ENCODE results near the gene DNAJC27. TPM values are rescaled to one million over a fixed set of nuclear protein-coding genes. Genes with fewer than 3 reads are reported as not detected.

DNAJC27 gene
- total and polyA plus RNA-seq, 2 of the 13 experiments (the other 11 are each of a cell fraction or from before 2014, with no cell fraction given): 3.1 to 3.7 TPM

DNA sequence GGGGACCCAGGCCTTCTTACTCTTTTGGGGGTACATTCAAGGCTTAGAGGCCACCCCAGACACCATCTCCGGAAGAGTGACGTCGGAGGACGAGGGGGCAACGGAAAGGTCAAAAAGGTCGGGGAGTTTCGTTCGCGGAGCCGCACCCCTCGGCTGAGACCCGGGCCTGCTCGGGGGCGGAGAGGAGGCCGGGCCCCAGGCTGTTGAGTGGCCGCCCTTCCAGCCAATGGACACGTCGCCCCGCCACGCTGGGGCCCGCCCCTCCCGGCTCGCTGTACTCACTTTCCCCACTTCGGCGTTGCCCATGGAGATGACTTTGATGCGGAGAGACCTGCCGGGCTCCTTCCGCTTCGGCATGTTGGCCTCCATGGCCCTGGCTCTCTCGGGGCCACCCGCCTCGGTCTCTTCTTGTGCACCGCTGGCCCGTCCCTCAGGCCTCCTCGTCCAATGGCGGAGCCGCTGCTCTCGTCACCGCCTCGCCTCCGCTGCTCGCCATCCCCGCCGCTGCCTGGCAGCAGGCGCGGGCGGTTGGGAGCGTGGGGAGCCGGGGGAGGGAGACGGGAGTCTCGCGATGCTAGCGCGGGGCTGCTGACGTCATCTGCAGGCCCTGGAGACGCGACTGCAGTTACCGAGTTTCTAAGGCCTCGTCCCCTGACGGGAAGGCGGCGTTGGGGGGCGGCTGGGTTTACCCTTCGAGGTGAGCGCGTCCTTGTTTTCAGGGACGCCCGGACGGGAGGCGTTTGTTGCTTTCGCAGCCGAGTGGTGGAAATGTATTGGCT, at the start of gene DNAJC27 (continued):
- TF ChIP-seq, protein P1, sequence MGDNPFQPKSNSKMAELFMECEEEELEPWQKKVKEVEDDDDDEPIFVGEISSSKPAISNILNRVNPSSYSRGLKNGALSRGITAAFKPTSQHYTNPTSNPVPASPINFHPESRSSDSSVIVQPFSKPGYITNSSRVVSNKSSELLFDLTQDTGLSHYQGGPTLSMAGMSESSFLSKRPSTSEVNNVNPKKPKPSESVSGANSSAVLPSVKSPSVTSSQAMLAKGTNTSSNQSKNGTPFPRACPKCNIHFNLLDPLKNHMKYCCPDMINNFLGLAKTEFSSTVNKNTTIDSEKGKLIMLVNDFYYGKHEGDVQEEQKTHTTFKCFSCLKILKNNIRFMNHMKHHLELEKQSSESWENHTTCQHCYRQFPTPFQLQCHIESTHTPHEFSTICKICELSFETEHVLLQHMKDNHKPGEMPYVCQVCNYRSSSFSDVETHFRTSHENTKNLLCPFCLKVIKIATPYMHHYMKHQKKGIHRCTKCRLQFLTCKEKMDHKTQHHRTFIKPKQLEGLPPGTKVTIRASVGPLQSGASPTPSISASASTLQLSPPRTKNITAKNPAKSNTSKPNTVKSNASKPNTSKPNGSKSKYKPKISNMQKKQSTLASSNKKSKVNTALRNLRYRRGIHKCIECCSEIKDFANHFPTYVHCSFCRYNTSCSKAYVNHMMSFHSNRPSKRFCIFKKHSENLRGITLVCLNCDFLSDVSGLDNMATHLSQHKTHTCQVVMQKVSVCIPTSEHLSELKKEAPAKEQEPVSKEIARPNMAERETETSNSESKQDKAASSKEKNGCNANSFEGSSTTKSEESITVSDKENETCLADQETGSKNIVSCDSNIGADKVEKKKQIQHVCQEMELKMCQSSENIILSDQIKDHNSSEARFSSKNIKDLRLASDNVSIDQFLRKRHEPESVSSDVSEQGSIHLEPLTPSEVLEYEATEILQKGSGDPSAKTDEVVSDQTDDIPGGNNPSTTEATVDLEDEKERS (CRISPR knock-in tag; IDR thresholded peaks at IDR 0.05): peak; percentile 95
- TF ChIP-seq CBFB (CRISPR knock-in tag; IDR thresholded peaks at IDR 0.05) (peak; percentile 35), ZBTB1 (CRISPR knock-in tag; IDR thresholded peaks at IDR 0.05; ENCODE audit: borderline replicate concordance) (peak; percentile 70; the same call in 1 of the 2 replicates), ZBTB21 (CRISPR knock-in tag; IDR thresholded peaks at IDR 0.05) (peak; percentile 81), BRD4 (CRISPR knock-in tag; IDR thresholded peaks at IDR 0.05) (peak; percentile 88), ZNF317 (CRISPR knock-in tag; IDR thresholded peaks at IDR 0.05) (peak; percentile 72), ERF (CRISPR knock-in tag; IDR thresholded peaks at IDR 0.05) (peak; percentile 95), RXRB (CRISPR knock-in tag; IDR thresholded peaks at IDR 0.05; ENCODE audit: borderline replicate concordance) (peak; percentile 68), RORA (CRISPR knock-in tag; IDR thresholded peaks at IDR 0.05) (no peak), ZNF766 (CRISPR knock-in tag; IDR thresholded peaks at IDR 0.05; ENCODE audit: borderline replicate concordance) (peak; percentile 52), REL (CRISPR knock-in tag; conservative IDR thresholded peaks at IDR 0.05) (0 out of 2 replicates have a peak, but pooled peaks have one; percentile 10), ZNF558 (CRISPR knock-in tag; IDR thresholded peaks at IDR 0.05; ENCODE audit: borderline replicate concordance) (0 out of 2 replicates have a peak, but pooled peaks have one; percentile 53)
- TF ChIP-seq, protein P2, sequence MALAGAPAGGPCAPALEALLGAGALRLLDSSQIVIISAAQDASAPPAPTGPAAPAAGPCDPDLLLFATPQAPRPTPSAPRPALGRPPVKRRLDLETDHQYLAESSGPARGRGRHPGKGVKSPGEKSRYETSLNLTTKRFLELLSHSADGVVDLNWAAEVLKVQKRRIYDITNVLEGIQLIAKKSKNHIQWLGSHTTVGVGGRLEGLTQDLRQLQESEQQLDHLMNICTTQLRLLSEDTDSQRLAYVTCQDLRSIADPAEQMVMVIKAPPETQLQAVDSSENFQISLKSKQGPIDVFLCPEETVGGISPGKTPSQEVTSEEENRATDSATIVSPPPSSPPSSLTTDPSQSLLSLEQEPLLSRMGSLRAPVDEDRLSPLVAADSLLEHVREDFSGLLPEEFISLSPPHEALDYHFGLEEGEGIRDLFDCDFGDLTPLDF (CRISPR knock-in tag; IDR thresholded peaks at IDR 0.05): peak; percentile 74
- TF ChIP-seq, protein P3, sequence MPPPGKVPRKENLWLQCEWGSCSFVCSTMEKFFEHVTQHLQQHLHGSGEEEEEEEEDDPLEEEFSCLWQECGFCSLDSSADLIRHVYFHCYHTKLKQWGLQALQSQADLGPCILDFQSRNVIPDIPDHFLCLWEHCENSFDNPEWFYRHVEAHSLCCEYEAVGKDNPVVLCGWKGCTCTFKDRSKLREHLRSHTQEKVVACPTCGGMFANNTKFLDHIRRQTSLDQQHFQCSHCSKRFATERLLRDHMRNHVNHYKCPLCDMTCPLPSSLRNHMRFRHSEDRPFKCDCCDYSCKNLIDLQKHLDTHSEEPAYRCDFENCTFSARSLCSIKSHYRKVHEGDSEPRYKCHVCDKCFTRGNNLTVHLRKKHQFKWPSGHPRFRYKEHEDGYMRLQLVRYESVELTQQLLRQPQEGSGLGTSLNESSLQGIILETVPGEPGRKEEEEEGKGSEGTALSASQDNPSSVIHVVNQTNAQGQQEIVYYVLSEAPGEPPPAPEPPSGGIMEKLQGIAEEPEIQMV (CRISPR knock-in tag; IDR thresholded peaks at IDR 0.05; ENCODE audit: low read depth): no peak; the same call in 1 of the 2 replicates
- TF ChIP-seq, protein P4, sequence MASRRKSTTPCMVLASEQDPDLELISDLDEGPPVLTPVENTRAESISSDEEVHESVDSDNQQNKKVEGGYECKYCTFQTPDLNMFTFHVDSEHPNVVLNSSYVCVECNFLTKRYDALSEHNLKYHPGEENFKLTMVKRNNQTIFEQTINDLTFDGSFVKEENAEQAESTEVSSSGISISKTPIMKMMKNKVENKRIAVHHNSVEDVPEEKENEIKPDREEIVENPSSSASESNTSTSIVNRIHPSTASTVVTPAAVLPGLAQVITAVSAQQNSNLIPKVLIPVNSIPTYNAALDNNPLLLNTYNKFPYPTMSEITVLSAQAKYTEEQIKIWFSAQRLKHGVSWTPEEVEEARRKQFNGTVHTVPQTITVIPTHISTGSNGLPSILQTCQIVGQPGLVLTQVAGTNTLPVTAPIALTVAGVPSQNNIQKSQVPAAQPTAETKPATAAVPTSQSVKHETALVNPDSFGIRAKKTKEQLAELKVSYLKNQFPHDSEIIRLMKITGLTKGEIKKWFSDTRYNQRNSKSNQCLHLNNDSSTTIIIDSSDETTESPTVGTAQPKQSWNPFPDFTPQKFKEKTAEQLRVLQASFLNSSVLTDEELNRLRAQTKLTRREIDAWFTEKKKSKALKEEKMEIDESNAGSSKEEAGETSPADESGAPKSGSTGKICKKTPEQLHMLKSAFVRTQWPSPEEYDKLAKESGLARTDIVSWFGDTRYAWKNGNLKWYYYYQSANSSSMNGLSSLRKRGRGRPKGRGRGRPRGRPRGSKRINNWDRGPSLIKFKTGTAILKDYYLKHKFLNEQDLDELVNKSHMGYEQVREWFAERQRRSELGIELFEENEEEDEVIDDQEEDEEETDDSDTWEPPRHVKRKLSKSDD (CRISPR knock-in tag; IDR thresholded peaks at IDR 0.05; ENCODE audit: low read depth): peak; percentile 92
- TF ChIP-seq, protein P5, sequence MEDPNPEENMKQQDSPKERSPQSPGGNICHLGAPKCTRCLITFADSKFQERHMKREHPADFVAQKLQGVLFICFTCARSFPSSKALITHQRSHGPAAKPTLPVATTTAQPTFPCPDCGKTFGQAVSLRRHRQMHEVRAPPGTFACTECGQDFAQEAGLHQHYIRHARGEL (CRISPR knock-in tag; IDR thresholded peaks at IDR 0.05): peak; percentile 81
- TF ChIP-seq, protein P6, sequence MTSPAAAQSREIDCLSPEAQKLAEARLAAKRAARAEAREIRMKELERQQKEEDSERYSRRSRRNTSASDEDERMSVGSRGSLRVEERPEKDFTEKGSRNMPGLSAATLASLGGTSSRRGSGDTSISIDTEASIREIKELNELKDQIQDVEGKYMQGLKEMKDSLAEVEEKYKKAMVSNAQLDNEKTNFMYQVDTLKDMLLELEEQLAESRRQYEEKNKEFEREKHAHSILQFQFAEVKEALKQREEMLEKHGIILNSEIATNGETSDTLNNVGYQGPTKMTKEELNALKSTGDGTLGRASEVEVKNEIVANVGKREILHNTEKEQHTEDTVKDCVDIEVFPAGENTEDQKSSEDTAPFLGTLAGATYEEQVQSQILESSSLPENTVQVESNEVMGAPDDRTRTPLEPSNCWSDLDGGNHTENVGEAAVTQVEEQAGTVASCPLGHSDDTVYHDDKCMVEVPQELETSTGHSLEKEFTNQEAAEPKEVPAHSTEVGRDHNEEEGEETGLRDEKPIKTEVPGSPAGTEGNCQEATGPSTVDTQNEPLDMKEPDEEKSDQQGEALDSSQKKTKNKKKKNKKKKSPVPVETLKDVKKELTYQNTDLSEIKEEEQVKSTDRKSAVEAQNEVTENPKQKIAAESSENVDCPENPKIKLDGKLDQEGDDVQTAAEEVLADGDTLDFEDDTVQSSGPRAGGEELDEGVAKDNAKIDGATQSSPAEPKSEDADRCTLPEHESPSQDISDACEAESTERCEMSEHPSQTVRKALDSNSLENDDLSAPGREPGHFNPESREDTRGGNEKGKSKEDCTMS (CRISPR knock-in tag; conservative IDR thresholded peaks at IDR 0.05): 0 out of 2 replicates have a peak, but pooled peaks have one; percentile 63
